ENCODE results near the gene SLC31A1. TPM values are rescaled to one million over a fixed set of nuclear protein-coding genes. Genes with fewer than 3 reads are reported as not detected.

SLC31A1 gene
- total and polyA plus RNA-seq, 2 of the 13 experiments (the other 11 are each of a cell fraction or from before 2014, with no cell fraction given): 62.9 to 70.0 TPM

- TF ChIP-seq MIER2 (CRISPR knock-in tag; IDR thresholded peaks at IDR 0.05) (no peak), NR2F6 (IDR thresholded peaks at IDR 0.05) (0 out of 2 replicates have a peak, but pooled peaks have one; percentile 13), NR2F6 (CRISPR knock-in tag; IDR thresholded peaks at IDR 0.05) (no peak), POLR2A (IDR thresholded peaks at IDR 0.05; ENCODE audit: insufficient read depth in 1 of 2, low read depth in 2 of 2, low read length in 2 of 2) (no peak), LCORL (IDR thresholded peaks at IDR 0.05) (no peak), LCORL (CRISPR knock-in tag; IDR thresholded peaks at IDR 0.05) (peak; percentile 44; the same call in 1 of the 2 replicates), ASH2L (IDR thresholded peaks at IDR 0.05; ENCODE audit: insufficient read length, low read depth, low read length) (no peak), CREM (IDR thresholded peaks at IDR 0.05) (no peak), CREM (CRISPR knock-in tag; IDR thresholded peaks at IDR 0.05) (no peak), FOSL1 (CRISPR knock-in tag; IDR thresholded peaks at IDR 0.05; ENCODE audit: borderline replicate concordance) (peak; percentile 49; the same call in 1 of the 2 replicates), WIZ (CRISPR knock-in tag; IDR thresholded peaks at IDR 0.05) (no peak)
Measured at GRCh38 chr9:113278840-113279239, 57.5 kb downstream of the SLC31A1 start (continued).

GRCh38 chr9:113281356-113281755 is 60.0 kb downstream of the SLC31A1 start:
- WGBS (ENCODE audit: low lambda C conversion rate): 97% methylated on average over 4 of the region's 4 CpGs
- CTCF ChIA-PET (ENCODE audit: low intra/inter-chr PET ratio, low total read pairs): no interaction called here
- BruUV-seq (replicated peaks): no TSS peak

More at GRCh38 chr9:113281356-113281755, 60.0 kb downstream of the SLC31A1 start:
- FAIRE-seq (no peak), DNase-seq (ENCODE audit: low spot score) (no peak), ATAC-seq (no peak)
- no peak for TF ChIP-seq MYC (CRISPR knock-in tag; IDR thresholded peaks at IDR 0.05; ENCODE audit: borderline replicate concordance)
- TF ChIP-seq KLF16 (CRISPR knock-in tag; IDR thresholded peaks at IDR 0.05): no peak
- TF ChIP-seq ZSCAN21 (CRISPR knock-in tag; IDR thresholded peaks at IDR 0.05; ENCODE audit: borderline replicate concordance): no peak
- TF ChIP-seq ZNF564 (CRISPR knock-in tag; IDR thresholded peaks at IDR 0.05): no peak
- in situ Hi-C loops (cut with HindIII; ENCODE audit: extremely low pct_ligation_motif_present, low pct_unique_long_range_greater_than_20kb) (no loop called here), intact Hi-C loops (cut with micrococcal nuclease; ENCODE audit: unreplicated experiment) (no loop called here)
- H3K27ac ChIP-seq (ENCODE audit: extremely low read length, insufficient read depth, low read length): no peak overlapping the region
- H3K79me2 ChIP-seq (ENCODE audit: insufficient read depth, low read length): peaks cover 16% of the 10 kb centered on the region
- H4K20me1 ChIP-seq (ENCODE audit: insufficient read depth, low read length): no peaks in the 10 kb centered on the region
- no peaks in the 10 kb centered on the region for H3K9me3 ChIP-seq (ENCODE audit: low read length)
- H2AFZ ChIP-seq (ENCODE audit: low read length): no peak overlapping the region
- POLR2A ChIA-PET: no interaction called here
- no peak overlapping the region for H3K9ac ChIP-seq (ENCODE audit: insufficient read depth, low read depth, low read length)
- no peaks in the 10 kb centered on the region; a peak in 1 of 5 replicates for H3K27me3 ChIP-seq (ENCODE audit: control insufficient read depth in 1 of 2, insufficient read depth in 2 of 2, low read length in 2 of 2)
- no peak overlapping the region for H3K4me2 ChIP-seq (ENCODE audit: low read depth, low read length)
- peaks cover 29% of the 10 kb centered on the region for H3K4me1 ChIP-seq (ENCODE audit: insufficient read depth, low read length)
- no peak overlapping the region for H3K4me3 ChIP-seq (replicated peaks in 1 of 3; ENCODE audit: insufficient read depth in 1 of 3, low read depth in 2 of 3, low read length in 3 of 3)
- H3K36me3 ChIP-seq (replicated peaks in 1 of 2; ENCODE audit: control insufficient read depth in 1 of 2, insufficient read depth in 2 of 2, low read length in 2 of 2): peaks cover 26 to 68% of the 10 kb centered on the region in 2 experiments

Data from HepG2 (cell line).